HEK293T (cell line): Measurements from ENCODE around the gene GDF11.

Experiments used
- CTCF ChIA-PET: fragments of 350-600 bp; formaldehyde crosslinking; extraction: SDS; loops from one replicate; lab custom pipeline; 2021; ENCODE audit warnings: antibody characterized with exemption, inconsistent platforms; lab: Yijun Ruan, JAX
- POLR2A ChIA-PET: fragments of 350-600 bp; formaldehyde crosslinking; extraction: SDS; loops from one replicate; lab custom pipeline; 2020; ENCODE audit warnings: antibody characterized with exemption, inconsistent platforms; lab: Yijun Ruan, JAX
- DNase-seq: peaks from one replicate; pipeline ENCODE4 v3.0.0; 2012; ENCODE audit warnings: mixed read lengths; ENCODE audit errors: extremely low spot score
- ARNT ChIP-seq: fragments of 450-650 bp; IDR thresholded peaks from 2 replicates; pipeline ENCODE4 v1.6.1; 2017; ENCODE audit warnings: mild to moderate bottlenecking
- BHLHE40 ChIP-seq: fragments of 450-650 bp; IDR thresholded peaks from 2 replicates; pipeline ENCODE4 v1.6.1; 2016; ENCODE audit warnings: mild to moderate bottlenecking, moderate library complexity, borderline replicate concordance
- CTBP1 ChIP-seq: fragments of 450-650 bp; IDR thresholded peaks from 2 replicates; pipeline ENCODE4 v1.6.1; 2016; ENCODE audit warnings: borderline replicate concordance
- ELF4 ChIP-seq: fragments of 450-650 bp; IDR thresholded peaks from 2 replicates; pipeline ENCODE4 v1.6.1; 2017; ENCODE audit warnings: antibody characterized with exemption
- FOXA1 ChIP-seq: fragments of 450-650 bp; IDR thresholded peaks from 2 replicates; pipeline ENCODE4 v1.6.1; 2016; ENCODE audit warnings: mild to moderate bottlenecking
- FOXK2 ChIP-seq: fragments of 450-650 bp; IDR thresholded peaks from 2 replicates; pipeline ENCODE4 v1.6.1; 2016; ENCODE audit warnings: mild to moderate bottlenecking
- FOXM1 ChIP-seq: fragments of 450-650 bp; IDR thresholded peaks from 2 replicates; pipeline ENCODE4 v1.6.1; 2017; ENCODE audit warnings: mild to moderate bottlenecking, borderline replicate concordance
- HDGF ChIP-seq: fragments of 450-650 bp; IDR thresholded peaks from 2 replicates; pipeline ENCODE4 v1.6.1; 2017; ENCODE audit warnings: antibody characterized with exemption, borderline replicate concordance
- L3MBTL2 ChIP-seq: fragments of 450-650 bp; conservative IDR thresholded peaks from 2 replicates; pipeline ENCODE4 v1.6.1; 2016; ENCODE audit warnings: mild to moderate bottlenecking
- LEF1 ChIP-seq: fragments of 450-650 bp; IDR thresholded peaks from 2 replicates; pipeline ENCODE4 v1.6.1; 2017; ENCODE audit warnings: mild to moderate bottlenecking, borderline replicate concordance
- NFRKB ChIP-seq: fragments of 450-650 bp; IDR thresholded peaks from 2 replicates; pipeline ENCODE4 v1.6.1; 2016; ENCODE audit warnings: mild to moderate bottlenecking, moderate library complexity
- PKNOX1 ChIP-seq: fragments of 450-650 bp; IDR thresholded peaks from 2 replicates; pipeline ENCODE4 v1.6.1; 2016
- SP1 ChIP-seq: fragments of 450-650 bp; IDR thresholded peaks from 2 replicates; pipeline ENCODE4 v1.6.1; 2017
- SUZ12 ChIP-seq: fragments of 450-650 bp; IDR thresholded peaks from 2 replicates; pipeline ENCODE4 v1.6.1; 2016; ENCODE audit warnings: mild to moderate bottlenecking
- TARDBP ChIP-seq: fragments of 450-650 bp; IDR thresholded peaks from 2 replicates; pipeline ENCODE4 v1.6.1; 2016
- ZNF384 ChIP-seq: fragments of 450-650 bp; IDR thresholded peaks from 2 replicates; pipeline ENCODE4 v1.6.1; 2016

Gene GDF11

GRCh38 chr12:55718624-55719275, 24.2 kb upstream of the GDF11 start:
- no peak for TF ChIP-seq FOXA1
- no peak for TF ChIP-seq ELF4
- TF ChIP-seq SUZ12: no peak
- TF ChIP-seq L3MBTL2: no peak
- no peak for TF ChIP-seq FOXM1
- TF ChIP-seq BHLHE40: no peak
- POLR2A ChIA-PET: interaction anchor here (1.6 to 5.4 kb wide), 2 partner anchors 11 to 37 kb away, joined by 6 to 30 read pairs; partner anchors contain the start of gene CD63
- CTCF ChIA-PET: interaction anchor here (0.6 to 3.7 kb wide), 2 partner anchors 11 to 19 kb away, joined by 3 to 17 read pairs; partner anchors contain the start of gene ITGA7
- DNase-seq: no peak

- no peak for DNase-seq
- ChIA-PET POLR2A (interaction anchor here (1.1 to 5.4 kb wide), 3 partner anchors 10 to 110 kb away, joined by 3 to 30 read pairs (median 6); partner anchors contain the start of genes CD63 and DNAJC14), CTCF (interaction anchor here (0.6 to 0.9 kb wide), 3 partner anchors 9 to 63 kb away, joined by 3 read pairs; partner anchors contain the start of gene ITGA7)
- TF ChIP-seq HDGF (no peak), FOXA1 (no peak), TARDBP (no peak), BHLHE40 (no peak), ARNT (no peak), SP1 (no peak), ELF4 (no peak), LEF1 (no peak), FOXK2 (no peak), NFRKB (no peak), ZNF384 (no peak), FOXM1 (no peak), PKNOX1 (no peak), SUZ12 (no peak), CTBP1 (no peak), L3MBTL2 (no peak)
These were observed 23.6 kb upstream of the GDF11 start for GRCh38 chr12:55719371-55719770.

GRCh38 chr12:55720071-55720564, 22.8 kb upstream of the GDF11 start, which contains the start of gene RDH5:
Gene RDH5 (plus strand): TSS chr12:55720393. CDS start chr12:55721185, 792 bp downstream.
- TF ChIP-seq FOXM1: no peak
- no peak for TF ChIP-seq ZNF384
- no peak for TF ChIP-seq FOXA1
- no peak for TF ChIP-seq TARDBP
- no peak for TF ChIP-seq HDGF
- TF ChIP-seq CTBP1: no peak
- no peak for TF ChIP-seq LEF1
- no peak for TF ChIP-seq SP1
- no peak for TF ChIP-seq ELF4
- TF ChIP-seq ARNT: no peak
- no peak for TF ChIP-seq SUZ12
- no peak for TF ChIP-seq NFRKB
- TF ChIP-seq L3MBTL2: no peak
- no peak for TF ChIP-seq PKNOX1
- no peak for TF ChIP-seq BHLHE40
- DNase-seq: no peak
- CTCF ChIA-PET: interaction anchor here (0.8 to 1.6 kb wide), 3 partner anchors 10 to 64 kb away, joined by 3 to 9 read pairs (median 3); a partner anchor contains a TSS
- POLR2A ChIA-PET: interaction anchor here (0.8 to 5.4 kb wide), 6 partner anchors 9 to 109 kb away, joined by 3 to 30 read pairs (median 3); partner anchors contain the start of genes CD63 and DNAJC14

- no peak for DNase-seq
- CTCF ChIA-PET: interaction anchor here (1.5 to 1.6 kb wide), 2 partner anchors 17 to 39 kb away, joined by 6 to 9 read pairs; a partner anchor contains a TSS
- TF ChIP-seq FOXM1: no peak
- TF ChIP-seq NFRKB: no peak
- TF ChIP-seq TARDBP: no peak
- no peak for TF ChIP-seq ARNT
- POLR2A ChIA-PET: interaction anchor here (0.7 to 1.3 kb wide), 4 partner anchors 9 to 74 kb away, joined by 3 to 4 read pairs (median 3); no protein-coding TSS in a partner anchor
These were observed 22.0 kb upstream of the GDF11 start for GRCh38 chr12:55720894-55721444.

GRCh38 chr12:55721601-55722213, 21.2 kb upstream of the GDF11 start:
- ChIA-PET POLR2A (interaction anchor here (0.5 to 1.3 kb wide), 2 partner anchors 12 to 63 kb away, joined by 3 read pairs; no protein-coding TSS in a partner anchor), CTCF (interaction anchor here (1.5 to 1.6 kb wide), 2 partner anchors 16 to 40 kb away, joined by 6 to 9 read pairs; a partner anchor contains a TSS)
- no peak for TF ChIP-seq BHLHE40
- no peak for TF ChIP-seq LEF1
- TF ChIP-seq ELF4: no peak
- no peak for TF ChIP-seq L3MBTL2
- no peak for TF ChIP-seq ZNF384
- no peak for TF ChIP-seq NFRKB
- TF ChIP-seq FOXM1: no peak
- no peak for TF ChIP-seq HDGF
- TF ChIP-seq FOXK2: no peak
- TF ChIP-seq SP1: no peak
- no peak for TF ChIP-seq SUZ12
- TF ChIP-seq TARDBP: no peak
- TF ChIP-seq ARNT: no peak
- TF ChIP-seq PKNOX1: no peak
- TF ChIP-seq FOXA1: no peak
- no peak for TF ChIP-seq CTBP1
- no peak for DNase-seq
